Activated naive CD4-positive, alpha-beta T cell treated with anti-CD3 and anti-CD28 coated beads, Interleukin-2, amount 10 ng/mL, durations not matched to agents 7 days and 5 days (primary cell): ENCODE measurements around the gene MSI2.
A peak's percentile ranks its signal among the peaks of the same experiment; 100 is the strongest.

Experiments
- CTCF ChIA-PET: fragments of 350-600 bp; sonication (Branson Sonifier 250); formaldehyde crosslinking; loops from one replicate; lab custom pipeline; 2021; ENCODE audit warnings: antibody characterized with exemption; lab: Charles Lee
- DNase-seq: peaks from one replicate; pipeline ENCODE4 v3.0.0-alpha.2; 2020
- H3K27ac Mint-ChIP-seq: one replicate; pipeline ENCODE4 v1.8.0; 2021; ENCODE audit warnings: mild to moderate bottlenecking, moderate library complexity, mixed read lengths
- H3K27me3 Mint-ChIP-seq: one replicate; pipeline ENCODE4 v1.8.0; 2021; ENCODE audit warnings: mild to moderate bottlenecking, mixed read lengths
- H3K36me3 Mint-ChIP-seq: one replicate; pipeline ENCODE4 v1.8.0; 2021; ENCODE audit warnings: mixed read lengths
- H3K4me1 Mint-ChIP-seq: one replicate; pipeline ENCODE4 v1.8.0; 2021; ENCODE audit warnings: mixed read lengths
- H3K4me3 Mint-ChIP-seq: one replicate; pipeline ENCODE4 v1.8.0; 2021; ENCODE audit warnings: mild to moderate bottlenecking, moderate library complexity, mixed read lengths
- H3K9me3 Mint-ChIP-seq: one replicate; pipeline ENCODE4 v1.8.0; 2021; ENCODE audit warnings: mixed read lengths

The MSI2 gene

GRCh38 chr17:57482657-57483056, 226.3 kb downstream of the MSI2 start:
- no peak for DNase-seq
- Mint-ChIP-seq H3K4me1 (peaks cover 41% of the 10 kb centered on the region), H3K27me3 (no peaks in the 10 kb centered on the region), H3K36me3 (peaks cover 3% of the 10 kb centered on the region), H3K4me3 (no peak overlapping the region), H3K27ac (no peak overlapping the region), H3K9me3 (no peaks in the 10 kb centered on the region)
- CTCF ChIA-PET = no interaction called here

GRCh38 chr17:57484081-57484666, 227.9 kb downstream of the MSI2 start:
- CTCF ChIA-PET = interaction anchor here (1.2 to 1.9 kb wide), 2 partner anchors 44 to 241 kb away, joined by 3 to 5 read pairs; no protein-coding TSS in a partner anchor
- H3K27me3 Mint-ChIP-seq = no peaks in the 10 kb centered on the region
- peaks cover 41% of the 10 kb centered on the region for H3K4me1 Mint-ChIP-seq
- no peak overlapping the region for H3K4me3 Mint-ChIP-seq
- H3K27ac Mint-ChIP-seq = no peak overlapping the region
- no peak for DNase-seq
- no peaks in the 10 kb centered on the region for H3K9me3 Mint-ChIP-seq
- peaks cover 2% of the 10 kb centered on the region for H3K36me3 Mint-ChIP-seq

- Mint-ChIP-seq H3K27ac (no peak overlapping the region), H3K4me3 (no peak overlapping the region), H3K36me3 (peaks cover 2% of the 10 kb centered on the region), H3K4me1 (peaks cover 41% of the 10 kb centered on the region), H3K9me3 (no peaks in the 10 kb centered on the region), H3K27me3 (no peaks in the 10 kb centered on the region)
- no peak for DNase-seq
- CTCF ChIA-PET = interaction anchor here (0.6 to 1.9 kb wide), 3 partner anchors 45 to 242 kb away, joined by 3 to 5 read pairs (median 4); no protein-coding TSS in a partner anchor
Observed at GRCh38 chr17:57484826-57485565, 228.7 kb downstream of the MSI2 start.

- Mint-ChIP-seq H3K27me3 (no peaks in the 10 kb centered on the region), H3K4me3 (no peak overlapping the region), H3K36me3 (peaks cover 2% of the 10 kb centered on the region), H3K4me1 (peaks cover 37% of the 10 kb centered on the region), H3K9me3 (no peaks in the 10 kb centered on the region), H3K27ac (no peak overlapping the region)
- CTCF ChIA-PET = interaction anchor here (0.6 to 1.9 kb wide), 3 partner anchors 45 to 243 kb away, joined by 3 to 5 read pairs (median 4); no protein-coding TSS in a partner anchor
- no peak for DNase-seq
Observed at GRCh38 chr17:57485566-57485865, 229.2 kb downstream of the MSI2 start.

- CTCF ChIA-PET = interaction anchor here (0.6 to 1.9 kb wide), 4 partner anchors 45 to 243 kb away, joined by 3 to 5 read pairs (median 4); no protein-coding TSS in a partner anchor
- no peak for DNase-seq
- Mint-ChIP-seq H3K9me3 (no peaks in the 10 kb centered on the region), H3K4me1 (peaks cover 30% of the 10 kb centered on the region), H3K36me3 (peaks cover 2% of the 10 kb centered on the region), H3K27me3 (no peaks in the 10 kb centered on the region), H3K4me3 (no peak overlapping the region), H3K27ac (no peak overlapping the region)
Observed at GRCh38 chr17:57485916-57486881, 229.9 kb downstream of the MSI2 start.

GRCh38 chr17:57486882-57487301, 230.6 kb downstream of the MSI2 start:
- H3K9me3 Mint-ChIP-seq = no peaks in the 10 kb centered on the region

GRCh38 chr17:57487573-57487972, 231.2 kb downstream of the MSI2 start:
- no peaks in the 10 kb centered on the region for H3K9me3 Mint-ChIP-seq
- CTCF ChIA-PET = interaction anchor here (0.7 to 1.0 kb wide), 2 partner anchors 46 to 245 kb away, joined by 3 to 4 read pairs; no protein-coding TSS in a partner anchor
- no peak overlapping the region for H3K4me3 Mint-ChIP-seq
- H3K27me3 Mint-ChIP-seq = no peaks in the 10 kb centered on the region
- H3K4me1 Mint-ChIP-seq = peaks cover 28% of the 10 kb centered on the region
- H3K36me3 Mint-ChIP-seq = peaks cover 2% of the 10 kb centered on the region
- no peak for DNase-seq
- peak overlapping the region; percentile 66 for H3K27ac Mint-ChIP-seq

More at GRCh38 chr17:57486882-57487301, 230.6 kb downstream of the MSI2 start:
- CTCF ChIA-PET = interaction anchor here (1.0 kb wide), 1 partner anchor 244 kb away, joined by 4 read pairs; no protein-coding TSS in a partner anchor
- H3K4me3 Mint-ChIP-seq = no peak overlapping the region
- no peak for DNase-seq
- no peaks in the 10 kb centered on the region for H3K27me3 Mint-ChIP-seq
- peaks cover 28% of the 10 kb centered on the region for H3K4me1 Mint-ChIP-seq
- H3K27ac Mint-ChIP-seq = no peak overlapping the region
- H3K36me3 Mint-ChIP-seq = peaks cover 2% of the 10 kb centered on the region

GRCh38 chr17:57488856-57489255, 232.5 kb downstream of the MSI2 start:
- H3K9me3 Mint-ChIP-seq = no peaks in the 10 kb centered on the region
- no peak for DNase-seq
- H3K27ac Mint-ChIP-seq = no peak overlapping the region
- H3K4me1 Mint-ChIP-seq = peaks cover 28% of the 10 kb centered on the region
- no peaks in the 10 kb centered on the region for H3K27me3 Mint-ChIP-seq
- H3K36me3 Mint-ChIP-seq = peaks cover 2% of the 10 kb centered on the region
- no peak overlapping the region for H3K4me3 Mint-ChIP-seq
- CTCF ChIA-PET = no interaction called here

- CTCF ChIA-PET = interaction anchor here (1.4 kb wide), 1 partner anchor 16 kb away, joined by 3 read pairs; no protein-coding TSS in a partner anchor
- H3K36me3 Mint-ChIP-seq = peaks cover 3% of the 10 kb centered on the region
- no peaks in the 10 kb centered on the region for H3K27me3 Mint-ChIP-seq
- no peak overlapping the region for H3K27ac Mint-ChIP-seq
- peaks cover 28% of the 10 kb centered on the region for H3K4me1 Mint-ChIP-seq
- H3K4me3 Mint-ChIP-seq = no peak overlapping the region
- no peak for DNase-seq
- H3K9me3 Mint-ChIP-seq = no peaks in the 10 kb centered on the region
Observed at GRCh38 chr17:57489321-57489720, 233.0 kb downstream of the MSI2 start.

GRCh38 chr17:57490111-57490845, 234.0 kb downstream of the MSI2 start:
- H3K27ac Mint-ChIP-seq = no peak overlapping the region
- H3K4me1 Mint-ChIP-seq = peaks cover 19% of the 10 kb centered on the region
- CTCF ChIA-PET = interaction anchor here (1.4 kb wide), 1 partner anchor 17 kb away, joined by 3 read pairs; no protein-coding TSS in a partner anchor
- no peaks in the 10 kb centered on the region for H3K27me3 Mint-ChIP-seq
- DNase-seq = no peak
- no peaks in the 10 kb centered on the region for H3K9me3 Mint-ChIP-seq
- peaks cover 3% of the 10 kb centered on the region for H3K36me3 Mint-ChIP-seq
- no peak overlapping the region for H3K4me3 Mint-ChIP-seq

GRCh38 chr17:57490890-57491289, 234.6 kb downstream of the MSI2 start:
- CTCF ChIA-PET = interaction anchor here (1.4 kb wide), 1 partner anchor 18 kb away, joined by 3 read pairs; no protein-coding TSS in a partner anchor
- H3K27ac Mint-ChIP-seq = no peak overlapping the region
- no peaks in the 10 kb centered on the region for H3K27me3 Mint-ChIP-seq
- H3K4me1 Mint-ChIP-seq = peaks cover 13% of the 10 kb centered on the region
- no peak overlapping the region for H3K4me3 Mint-ChIP-seq
- no peaks in the 10 kb centered on the region for H3K9me3 Mint-ChIP-seq
- peaks cover 3% of the 10 kb centered on the region for H3K36me3 Mint-ChIP-seq
- no peak for DNase-seq

- Mint-ChIP-seq H3K27ac (no peak overlapping the region), H3K4me1 (no peaks in the 10 kb centered on the region), H3K36me3 (peaks cover 2% of the 10 kb centered on the region), H3K9me3 (no peaks in the 10 kb centered on the region), H3K27me3 (no peaks in the 10 kb centered on the region), H3K4me3 (no peak overlapping the region)
- no peak for DNase-seq
- CTCF ChIA-PET = no interaction called here
Observed at GRCh38 chr17:57493171-57493570, 236.8 kb downstream of the MSI2 start.

GRCh38 chr17:57493625-57494024, 237.3 kb downstream of the MSI2 start:
- CTCF ChIA-PET = no interaction called here
- H3K27ac Mint-ChIP-seq = no peak overlapping the region
- H3K4me1 Mint-ChIP-seq = no peaks in the 10 kb centered on the region
- no peak overlapping the region for H3K4me3 Mint-ChIP-seq
- DNase-seq = no peak
- no peaks in the 10 kb centered on the region for H3K27me3 Mint-ChIP-seq
- H3K36me3 Mint-ChIP-seq = peaks cover 2% of the 10 kb centered on the region
- no peaks in the 10 kb centered on the region for H3K9me3 Mint-ChIP-seq
